Right lobe of liver (tissue), 6 donors: ENCODE results near the gene STK31. TPM values are rescaled to one million over a fixed set of nuclear protein-coding genes. Genes with fewer than 3 reads are reported as not detected.

ENCODE experiments used
- ATAC-seq, 4 donors: fragments of 200-7000 bp; cut with Tn5 transposase; one replicate each; pipeline ENCODE4 v1.9.1; 2020; ENCODE audit warnings: mild to moderate bottlenecking in 4 of 4, moderate library complexity in 4 of 4
- DNase-seq, 3 donors: peaks; one replicate each; pipeline ENCODE4 v3.0.0-alpha.2; 2020
- H3K27ac ChIP-seq, 3 donors: fragments of 200-600 bp; one replicate each; pipeline ENCODE4 v1.8.0; 2022
- H3K27me3 ChIP-seq, 2 donors: fragments of 200-600 bp; one replicate each; pipeline ENCODE4 v1.8.0; 2022
- H3K36me3 ChIP-seq, 4 donors: fragments of 200-600 bp; sonication (generic) in 1 of 4; one replicate each; pipeline versions ENCODE4 v1.5.1 to v1.8.0; 2017 to 2022; ENCODE audit warnings: control low read depth in 1 of 4
- H3K4me1 ChIP-seq, 4 donors: fragments of 200-600 bp; sonication (generic) in 1 of 4; one replicate each; pipeline versions ENCODE4 v1.5.1 to v1.8.0; 2017 to 2022; ENCODE audit warnings: control low read depth in 1 of 4
- H3K4me3 ChIP-seq, 3 donors: fragments of 200-600 bp; one replicate each; pipeline ENCODE4 v1.8.0; 2022
- H3K9me3 ChIP-seq, 4 donors: fragments of 200-600 bp; sonication (generic) in 1 of 4; one replicate each; pipeline versions ENCODE4 v1.5.1 to v1.8.0; 2017 to 2022; ENCODE audit warnings: control low read depth in 1 of 4
- POLR2A ChIP-seq: fragments of 450-650 bp; IDR thresholded peaks from one replicate; pipeline ENCODE4 v1.6.1; 2017; ENCODE audit warnings: antibody characterized with exemption, mild to moderate bottlenecking
- WGBS: methylation state at CpG from one replicate; pipeline ENCODE4 v1.1.6; 2018; ENCODE audit warnings: low coverage, low lambda C conversion rate; ENCODE audit not compliant: insufficient coverage; ENCODE audit errors: missing lambda C conversion rate; 5-methylcytosine and 5-hydroxymethylcytosine counted together
- intact Hi-C, 2 donors: fragments of 100-400 bp; cut with DNase I; formaldehyde crosslinking; loops; one replicate each; pipeline versions ENCODE4 v1.11.2 to v1.14.1; 2022
- long read RNA-seq: library from polyadenylated mRNA; unstranded; transcript quantifications from one replicate; pipeline ENCODE4 v2.0.0, GENCODE V29; 2019
- total RNA-seq, 6 experiments: library from RNA; depleted of rRNA in 2 of 6; stranded (reverse); fragments of >200 nt in 2 of 6; fragmentation: NEBNext Ultra II Directional in 3 of 6; extraction: Animal tissue kit (Norgen Biotek cat#: 25700) in 3 of 6; gene quantifications; one replicate each; pipeline versions ENCODE4 v1.1.0 to v1.2.4, GENCODE V29; 2016 to 2023
- TF ChIP-seq, protein P1 (sequence below), 4 donors: fragments of 200-600 bp in 3 of 4; fragments of 450-650 bp in 1 of 4; IDR thresholded peaks; one replicate each; pipeline versions ENCODE4 v1.5.1 to v1.8.0; 2016 to 2022; ENCODE audit warnings: antibody characterized with exemption in 4 of 4, mild to moderate bottlenecking in 2 of 4
- donor health status: DM: no; HTN: yes; CAD: no.
- donor health status: DM: no; HTN: no; CAD: no.
- donor health status: DM: no; HTN: no; CAD: no.
- donor health status: DM: no; HTN: yes; CAD: no.
- donor health status: DM: no; HTN: yes; CAD: no.

The STK31 gene, protein sequence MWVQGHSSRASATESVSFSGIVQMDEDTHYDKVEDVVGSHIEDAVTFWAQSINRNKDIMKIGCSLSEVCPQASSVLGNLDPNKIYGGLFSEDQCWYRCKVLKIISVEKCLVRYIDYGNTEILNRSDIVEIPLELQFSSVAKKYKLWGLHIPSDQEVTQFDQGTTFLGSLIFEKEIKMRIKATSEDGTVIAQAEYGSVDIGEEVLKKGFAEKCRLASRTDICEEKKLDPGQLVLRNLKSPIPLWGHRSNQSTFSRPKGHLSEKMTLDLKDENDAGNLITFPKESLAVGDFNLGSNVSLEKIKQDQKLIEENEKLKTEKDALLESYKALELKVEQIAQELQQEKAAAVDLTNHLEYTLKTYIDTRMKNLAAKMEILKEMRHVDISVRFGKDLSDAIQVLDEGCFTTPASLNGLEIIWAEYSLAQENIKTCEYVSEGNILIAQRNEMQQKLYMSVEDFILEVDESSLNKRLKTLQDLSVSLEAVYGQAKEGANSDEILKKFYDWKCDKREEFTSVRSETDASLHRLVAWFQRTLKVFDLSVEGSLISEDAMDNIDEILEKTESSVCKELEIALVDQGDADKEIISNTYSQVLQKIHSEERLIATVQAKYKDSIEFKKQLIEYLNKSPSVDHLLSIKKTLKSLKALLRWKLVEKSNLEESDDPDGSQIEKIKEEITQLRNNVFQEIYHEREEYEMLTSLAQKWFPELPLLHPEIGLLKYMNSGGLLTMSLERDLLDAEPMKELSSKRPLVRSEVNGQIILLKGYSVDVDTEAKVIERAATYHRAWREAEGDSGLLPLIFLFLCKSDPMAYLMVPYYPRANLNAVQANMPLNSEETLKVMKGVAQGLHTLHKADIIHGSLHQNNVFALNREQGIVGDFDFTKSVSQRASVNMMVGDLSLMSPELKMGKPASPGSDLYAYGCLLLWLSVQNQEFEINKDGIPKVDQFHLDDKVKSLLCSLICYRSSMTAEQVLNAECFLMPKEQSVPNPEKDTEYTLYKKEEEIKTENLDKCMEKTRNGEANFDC
- under 1 TPM in 5 of 6 experiments, not detected in 1; 0.13 to 0.62 (median 0.32) TPM for total RNA-seq
- long read RNA-seq: 0 reads

DNA sequence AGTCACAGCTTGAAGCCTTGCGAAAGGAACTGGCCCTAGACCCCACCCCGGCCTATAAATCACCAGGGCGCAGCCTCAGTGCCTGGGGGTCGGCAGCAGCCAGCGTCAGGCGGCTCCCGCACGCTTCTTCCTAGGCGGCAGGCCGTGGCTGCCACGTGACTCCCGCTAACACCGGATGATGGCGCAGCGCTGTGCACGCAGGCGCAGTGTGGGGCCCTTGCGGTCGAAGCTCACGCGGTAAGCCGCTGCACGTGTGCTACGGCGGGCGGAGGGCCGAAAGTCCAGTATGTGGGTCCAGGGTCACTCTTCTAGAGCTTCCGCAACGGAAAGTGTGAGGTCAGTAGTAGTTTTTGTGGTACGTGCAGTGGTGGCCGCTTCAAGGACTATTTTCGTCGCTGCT lies at the start of gene STK31:
STK31 (plus strand) TSS at position 220 of the 400 bp plus-strand sequence; CDS start at position 287, 67 bp downstream.
- TF ChIP-seq, protein P1, sequence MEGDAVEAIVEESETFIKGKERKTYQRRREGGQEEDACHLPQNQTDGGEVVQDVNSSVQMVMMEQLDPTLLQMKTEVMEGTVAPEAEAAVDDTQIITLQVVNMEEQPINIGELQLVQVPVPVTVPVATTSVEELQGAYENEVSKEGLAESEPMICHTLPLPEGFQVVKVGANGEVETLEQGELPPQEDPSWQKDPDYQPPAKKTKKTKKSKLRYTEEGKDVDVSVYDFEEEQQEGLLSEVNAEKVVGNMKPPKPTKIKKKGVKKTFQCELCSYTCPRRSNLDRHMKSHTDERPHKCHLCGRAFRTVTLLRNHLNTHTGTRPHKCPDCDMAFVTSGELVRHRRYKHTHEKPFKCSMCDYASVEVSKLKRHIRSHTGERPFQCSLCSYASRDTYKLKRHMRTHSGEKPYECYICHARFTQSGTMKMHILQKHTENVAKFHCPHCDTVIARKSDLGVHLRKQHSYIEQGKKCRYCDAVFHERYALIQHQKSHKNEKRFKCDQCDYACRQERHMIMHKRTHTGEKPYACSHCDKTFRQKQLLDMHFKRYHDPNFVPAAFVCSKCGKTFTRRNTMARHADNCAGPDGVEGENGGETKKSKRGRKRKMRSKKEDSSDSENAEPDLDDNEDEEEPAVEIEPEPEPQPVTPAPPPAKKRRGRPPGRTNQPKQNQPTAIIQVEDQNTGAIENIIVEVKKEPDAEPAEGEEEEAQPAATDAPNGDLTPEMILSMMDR (IDR thresholded peaks at IDR 0.05): no peak
- TF ChIP-seq POLR2A: no peak
- H3K36me3 ChIP-seq: no peaks in the 10 kb centered on the region
- ATAC-seq: no peak
- WGBS: 93% methylated on average over 7 of the region's 33 CpGs
- no peak within 1 kb of the TSS for H3K27ac ChIP-seq
- intact Hi-C loops: loop anchor here (10.0 kb wide), 1 partner anchor 135 kb away; no protein-coding TSS in a partner anchor
- no peak within 1 kb of the TSS for H3K4me3 ChIP-seq
- H3K27me3 ChIP-seq: no peaks in the 10 kb centered on the region
- H3K4me1 ChIP-seq: no peaks in the 10 kb centered on the region
- H3K9me3 ChIP-seq: peaks cover 0 to 6% (median 0%) of the 10 kb centered on the region in 4 donors
- DNase-seq: no peak

DNA sequence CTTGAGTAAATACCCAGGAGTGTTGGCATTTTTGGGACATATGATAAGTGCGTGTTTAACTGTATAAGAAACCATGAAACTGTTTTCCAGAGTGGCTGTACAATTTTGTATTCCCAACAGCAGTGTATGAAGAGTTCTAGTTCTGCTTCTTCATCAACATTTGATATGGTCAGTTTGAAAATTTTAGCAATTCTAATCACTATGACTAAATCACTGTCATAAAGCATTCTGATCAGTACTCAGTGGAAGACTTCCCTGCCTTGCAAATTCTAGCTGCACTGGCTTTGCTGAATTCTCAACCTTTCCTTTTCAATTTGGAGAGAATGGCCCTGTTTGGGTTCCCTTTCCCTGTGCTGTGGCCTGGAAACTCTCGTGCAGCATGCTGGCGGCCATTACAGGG lies 48.6 kb upstream of the STK31 start:
- no peaks in the 10 kb centered on the region for H3K4me1 ChIP-seq
- WGBS: 81% methylated on average over 3 of the region's 3 CpGs
- intact Hi-C loops: no loop called here
- no peak overlapping the region for H3K27ac ChIP-seq
- DNase-seq (no peak), ATAC-seq (no peak)
- H3K36me3 ChIP-seq: no peaks in the 10 kb centered on the region
- no peaks in the 10 kb centered on the region for H3K9me3 ChIP-seq
- no peak overlapping the region for H3K4me3 ChIP-seq
- H3K27me3 ChIP-seq: no peaks in the 10 kb centered on the region
- TF ChIP-seq POLR2A: no peak
- TF ChIP-seq, protein P1 (IDR thresholded peaks at IDR 0.05): no peak

DNA sequence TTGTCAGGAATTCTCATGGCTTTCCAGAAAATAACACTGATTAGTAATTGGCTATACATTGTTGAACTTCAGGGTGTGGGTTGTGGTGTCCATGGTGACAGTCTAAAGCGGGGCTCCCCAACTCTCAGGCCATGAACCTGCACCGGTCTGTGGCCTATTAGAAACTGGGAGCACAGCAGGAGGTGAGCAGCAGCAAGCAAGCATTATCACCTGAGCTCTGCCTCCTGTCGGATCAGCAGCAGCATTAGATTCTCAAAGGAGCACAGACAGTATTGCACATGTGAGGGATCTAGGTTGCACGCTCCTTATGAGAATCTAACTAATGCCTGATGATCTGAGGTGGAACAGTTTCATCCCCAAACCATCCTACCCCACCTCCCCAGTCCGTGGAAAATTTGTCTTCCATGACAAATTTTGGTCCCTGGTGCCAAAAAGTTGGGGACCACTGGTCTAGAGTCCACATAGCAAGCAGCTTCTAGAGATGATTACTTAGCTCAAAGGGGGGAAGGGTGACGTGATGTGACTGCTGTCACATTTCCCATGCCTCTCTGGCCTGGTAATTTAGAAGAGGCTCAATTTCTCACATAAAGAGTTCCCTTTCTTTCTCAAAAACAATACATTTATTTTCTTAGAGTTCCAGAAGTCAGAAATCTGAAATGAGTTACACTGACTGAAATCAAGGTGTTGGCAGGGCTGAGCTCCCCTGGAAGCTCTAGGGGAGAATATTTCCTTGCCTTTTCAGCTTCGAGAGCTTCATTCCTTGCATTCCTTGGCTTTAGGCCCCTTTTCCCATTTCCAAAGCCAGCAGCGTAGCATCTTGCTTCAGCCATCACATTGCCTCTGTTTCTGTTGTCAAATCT lies 47.7 kb upstream of the STK31 start:
- no peak for DNase-seq
- Histone ChIP-seq H3K27me3 (no peaks in the 10 kb centered on the region), H3K9me3 (no peaks in the 10 kb centered on the region), H3K4me3 (no peak overlapping the region), H3K4me1 (no peaks in the 10 kb centered on the region), H3K36me3 (no peaks in the 10 kb centered on the region), H3K27ac (no peak overlapping the region)
- TF ChIP-seq, protein P1 (IDR thresholded peaks at IDR 0.05): no peak
- no peak for TF ChIP-seq POLR2A
- WGBS: 81% methylated on average over 7 of the region's 8 CpGs
- no peak for ATAC-seq
- intact Hi-C loops: no loop called here

DNA sequence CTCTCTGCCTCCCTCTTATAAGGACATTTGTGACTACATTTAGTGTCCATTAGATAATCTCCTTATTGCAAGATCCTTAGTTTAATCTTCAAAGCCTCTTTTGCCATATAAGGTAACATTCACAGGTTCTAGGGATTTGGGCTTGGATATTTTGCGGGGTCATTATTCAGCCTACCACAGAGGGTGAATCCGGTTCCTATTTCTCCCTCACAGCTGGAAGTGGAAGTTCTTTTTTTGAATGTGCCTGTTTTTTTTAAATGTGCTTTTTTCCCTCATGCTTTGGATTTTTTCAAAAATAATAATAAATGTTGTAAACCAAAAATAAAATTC lies 47.1 kb upstream of the STK31 start:
- 85% methylated on average over 2 of the region's 2 CpGs for WGBS
- no peak for DNase-seq
- TF ChIP-seq POLR2A: no peak
- TF ChIP-seq, protein P1 (IDR thresholded peaks at IDR 0.05): no peak
- ATAC-seq: no peak
- H3K36me3 ChIP-seq: no peaks in the 10 kb centered on the region
- no peaks in the 10 kb centered on the region for H3K9me3 ChIP-seq
- intact Hi-C loops: no loop called here
- H3K4me1 ChIP-seq: no peaks in the 10 kb centered on the region
- H3K27ac ChIP-seq: no peak overlapping the region
- H3K27me3 ChIP-seq: no peaks in the 10 kb centered on the region
- no peak overlapping the region for H3K4me3 ChIP-seq
